Tibial artery (tissue), 4 donors: ENCODE data around the gene MIOX.

Source experiments
- DNase-seq, 2 donors: peaks; one replicate each; pipeline ENCODE4 v3.0.0-alpha.2; 2019
- H3K27ac ChIP-seq, 2 donors: fragments of 200-600 bp; sonication (generic) in 1 of 2; 1 replicate in 1 of 2; 2 replicates in 1 of 2; pipeline ENCODE4 v1.5.1; 2018 to 2019; ENCODE audit warnings: mild to moderate bottlenecking in 1 of 2
- H3K27me3 ChIP-seq, 2 donors: fragments of 200-600 bp; sonication (generic) in 1 of 2; one replicate each; pipeline versions ENCODE4 v1.5.1 to v1.6.0; 2016 to 2019
- H3K36me3 ChIP-seq, 3 donors: fragments of 200-600 bp; sonication (generic) in 2 of 3; one replicate each; pipeline ENCODE4 v1.5.1; 2016 to 2019; ENCODE audit warnings: mild to moderate bottlenecking in 2 of 3
- H3K4me1 ChIP-seq, 4 donors: fragments of 200-600 bp; sonication (generic) in 2 of 4; 1 replicate in 3 of 4; 2 replicates in 1 of 4; pipeline ENCODE4 v1.5.1; 2016 to 2019
- H3K4me3 ChIP-seq, 2 donors: fragments of 200-600 bp; sonication (generic) in 1 of 2; 1 replicate in 1 of 2; 2 replicates in 1 of 2; pipeline ENCODE4 v1.5.1; 2018 to 2019; ENCODE audit warnings: mild to moderate bottlenecking in 2 of 2
- H3K9me3 ChIP-seq, 3 donors: fragments of 200-600 bp; sonication (generic) in 1 of 3; one replicate each; pipeline ENCODE4 v1.5.1; 2016 to 2019
- intact Hi-C: fragments of 100-400 bp; cut with DNase I; formaldehyde crosslinking; loops from one replicate; pipeline ENCODE4 v1.15.0; 2023; ENCODE audit warnings: low total_unique reads
- TF ChIP-seq, protein P1 (sequence below), 2 experiments: fragments of 200-600 bp in 1 of 2; fragments of 450-650 bp in 1 of 2; IDR thresholded peaks; one replicate each; pipeline ENCODE4 v1.5.1; 2017 to 2019; ENCODE audit warnings: antibody characterized with exemption in 2 of 2, mild to moderate bottlenecking in 1 of 2, moderate library complexity in 1 of 2

Gene MIOX

GRCh38 chr22:50473088-50473487 lies 13.6 kb upstream of the MIOX start:
- peak overlapping the region; percentile 76 to 93 for H3K4me3 ChIP-seq
- intact Hi-C loops, result no loop called here
- H3K4me1 ChIP-seq, result peaks cover 5 to 68% (median 47%) of the 10 kb centered on the region in 4 donors
- H3K36me3 ChIP-seq, result peaks cover 0 to 2% (median 0%) of the 10 kb centered on the region in 3 donors
- TF ChIP-seq, protein P1, sequence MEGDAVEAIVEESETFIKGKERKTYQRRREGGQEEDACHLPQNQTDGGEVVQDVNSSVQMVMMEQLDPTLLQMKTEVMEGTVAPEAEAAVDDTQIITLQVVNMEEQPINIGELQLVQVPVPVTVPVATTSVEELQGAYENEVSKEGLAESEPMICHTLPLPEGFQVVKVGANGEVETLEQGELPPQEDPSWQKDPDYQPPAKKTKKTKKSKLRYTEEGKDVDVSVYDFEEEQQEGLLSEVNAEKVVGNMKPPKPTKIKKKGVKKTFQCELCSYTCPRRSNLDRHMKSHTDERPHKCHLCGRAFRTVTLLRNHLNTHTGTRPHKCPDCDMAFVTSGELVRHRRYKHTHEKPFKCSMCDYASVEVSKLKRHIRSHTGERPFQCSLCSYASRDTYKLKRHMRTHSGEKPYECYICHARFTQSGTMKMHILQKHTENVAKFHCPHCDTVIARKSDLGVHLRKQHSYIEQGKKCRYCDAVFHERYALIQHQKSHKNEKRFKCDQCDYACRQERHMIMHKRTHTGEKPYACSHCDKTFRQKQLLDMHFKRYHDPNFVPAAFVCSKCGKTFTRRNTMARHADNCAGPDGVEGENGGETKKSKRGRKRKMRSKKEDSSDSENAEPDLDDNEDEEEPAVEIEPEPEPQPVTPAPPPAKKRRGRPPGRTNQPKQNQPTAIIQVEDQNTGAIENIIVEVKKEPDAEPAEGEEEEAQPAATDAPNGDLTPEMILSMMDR (IDR thresholded peaks at IDR 0.05), result no peak
- no peaks in the 10 kb centered on the region for H3K27me3 ChIP-seq
- no peak for DNase-seq
- H3K27ac ChIP-seq, result no peak overlapping the region
- H3K9me3 ChIP-seq, result no peaks in the 10 kb centered on the region

GRCh38 chr22:50473855-50474671 lies 12.6 kb upstream of the MIOX start:
- no peak for DNase-seq
- H3K27me3 ChIP-seq, result peaks cover 0 to 6% of the 10 kb centered on the region in 2 donors
- H3K27ac ChIP-seq, result peak overlapping the region; percentile 64 to 84
- peaks cover 5 to 59% (median 47%) of the 10 kb centered on the region in 4 donors for H3K4me1 ChIP-seq
- peak overlapping the region; percentile 76 to 93 for H3K4me3 ChIP-seq
- intact Hi-C loops, result no loop called here
- H3K36me3 ChIP-seq, result no peaks in the 10 kb centered on the region
- no peaks in the 10 kb centered on the region for H3K9me3 ChIP-seq
- TF ChIP-seq, protein P1 (IDR thresholded peaks at IDR 0.05), result no peak

GRCh38 chr22:50474710-50475651 lies 11.7 kb upstream of the MIOX start, which contains the start of gene SBF1:
Gene SBF1 (minus strand): TSS chr22:50475035. CDS start chr22:50474840, 195 bp downstream.
- intact Hi-C loops, result no loop called here
- Histone ChIP-seq H3K27ac (peak within 1 kb of the TSS; percentile 83 to 84), H3K4me1 (peaks cover 5 to 49% (median 42%) of the 10 kb centered on the region in 4 donors), H3K4me3 (peak within 1 kb of the TSS; percentile 76 to 93), H3K36me3 (no peaks in the 10 kb centered on the region), H3K9me3 (no peaks in the 10 kb centered on the region), H3K27me3 (peaks cover 0 to 13% of the 10 kb centered on the region in 2 donors)
- TF ChIP-seq, protein P1 (IDR thresholded peaks at IDR 0.05), result no peak
- DNase-seq, result peak; percentile 89 to 94

GRCh38 chr22:50475652-50476002 lies 11.0 kb upstream of the MIOX start:
- Histone ChIP-seq H3K4me1 (peaks cover 5 to 43% (median 35%) of the 10 kb centered on the region in 4 donors), H3K9me3 (no peaks in the 10 kb centered on the region), H3K4me3 (peak overlapping the region; percentile 76 to 93), H3K27me3 (peaks cover under 1 to 19% of the 10 kb centered on the region in 2 donors), H3K27ac (peak overlapping the region in 1 of 2 donors; percentile 83), H3K36me3 (no peaks in the 10 kb centered on the region)
- no peak for DNase-seq
- intact Hi-C loops, result no loop called here
- TF ChIP-seq, protein P1 (IDR thresholded peaks at IDR 0.05), result no peak

DNA sequence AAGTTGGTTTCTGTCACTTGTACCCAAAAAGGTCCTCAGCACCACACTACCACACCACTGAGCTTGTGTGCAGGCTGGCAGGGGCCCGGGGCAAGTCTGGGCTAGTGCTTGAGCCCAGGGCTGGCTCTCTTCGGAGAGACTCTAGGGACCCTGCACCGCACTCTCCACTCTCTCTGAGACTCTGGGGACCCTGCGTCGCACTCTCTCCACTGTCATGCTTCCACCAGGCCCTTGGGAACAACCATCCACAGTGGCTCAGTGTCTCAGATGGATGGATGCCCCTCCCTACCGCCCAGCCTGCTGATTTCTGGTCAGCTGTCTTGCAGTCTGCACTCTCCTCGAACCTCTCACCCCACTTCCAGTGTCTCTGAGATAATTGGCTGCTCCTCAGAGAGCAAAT lies 9.8 kb upstream of the MIOX start:
- intact Hi-C loops, result no loop called here
- no peak overlapping the region for H3K27ac ChIP-seq
- no peaks in the 10 kb centered on the region for H3K36me3 ChIP-seq
- H3K9me3 ChIP-seq, result no peaks in the 10 kb centered on the region
- no peak overlapping the region for H3K4me3 ChIP-seq
- TF ChIP-seq, protein P1 (IDR thresholded peaks at IDR 0.05), result no peak
- H3K4me1 ChIP-seq, result peaks cover 5 to 42% (median 32%) of the 10 kb centered on the region in 4 donors
- DNase-seq, result no peak
- peaks cover 7 to 31% of the 10 kb centered on the region in 2 donors for H3K27me3 ChIP-seq
